CD4-positive, alpha-beta memory T cell (primary cell): ENCODE results near the gene ELOVL1. TPM values are rescaled to one million over a fixed set of nuclear protein-coding genes. Genes with fewer than 3 reads are reported as not detected.

ENCODE experiments used
- CTCF ChIA-PET: fragments of 350-600 bp; sonication (Branson Sonifier 250); formaldehyde crosslinking; loops from one replicate; lab custom pipeline; 2021; ENCODE audit warnings: inconsistent platforms; ENCODE audit not compliant: partially characterized antibody; lab: Charles Lee
- POLR2A ChIA-PET: fragments of 350-600 bp; sonication (Branson Sonifier 250); formaldehyde crosslinking; loops from one replicate; lab custom pipeline; 2021; ENCODE audit not compliant: partially characterized antibody; lab: Charles Lee
- DNase-seq, 5 donors: peaks; one replicate each; pipeline versions ENCODE4 v3.0.0 to v3.0.0-alpha.2; 2020 to 2022; ENCODE audit warnings: mixed read lengths in 1 of 5
- H3K27ac ChIP-seq: one replicate; pipeline ENCODE4 v1.7.0; 2013; ENCODE audit warnings: low read depth, low read length
- H3K27me3 ChIP-seq: 2 replicates; pipeline ENCODE4 v1.7.0; 2013; ENCODE audit warnings: mild to moderate bottlenecking, low read length, moderate library complexity; ENCODE audit not compliant: insufficient read depth
- H3K36me3 ChIP-seq: 2 replicates; pipeline ENCODE4 v1.7.0; 2013; ENCODE audit warnings: mild to moderate bottlenecking, low read length, moderate library complexity; ENCODE audit not compliant: insufficient read depth
- H3K4me1 ChIP-seq: 2 replicates; pipeline ENCODE4 v1.7.0; 2013; ENCODE audit warnings: mild to moderate bottlenecking, low read length, moderate library complexity; ENCODE audit not compliant: insufficient read depth
- H3K4me3 ChIP-seq, 2 donors: one replicate each; pipeline ENCODE4 v1.7.0; 2013; ENCODE audit warnings: low read length in 2 of 2, mild to moderate bottlenecking in 1 of 2
- H3K9me3 ChIP-seq, 2 donors: one replicate each; pipeline ENCODE4 v1.7.0; 2013; ENCODE audit warnings: low read length in 2 of 2, control low read depth in 1 of 2; ENCODE audit not compliant: control insufficient read depth in 1 of 2
- H3K27ac Mint-ChIP-seq, 7 donors: one replicate each; pipeline ENCODE4 v1.8.0; 2020 to 2021; ENCODE audit warnings: mixed read lengths in 7 of 7, mild to moderate bottlenecking in 6 of 7, inconsistent platforms in 3 of 7, moderate library complexity in 3 of 7
- H3K27me3 Mint-ChIP-seq, 2 donors: one replicate each; pipeline ENCODE4 v1.8.0; 2020 to 2021; ENCODE audit warnings: mixed read lengths in 2 of 2
- H3K36me3 Mint-ChIP-seq, 2 donors: one replicate each; pipeline ENCODE4 v1.8.0; 2020 to 2021; ENCODE audit warnings: mixed read lengths in 2 of 2, inconsistent platforms in 1 of 2, mild to moderate bottlenecking in 1 of 2
- H3K4me1 Mint-ChIP-seq, 4 donors: one replicate each; pipeline ENCODE4 v1.8.0; 2020 to 2021; ENCODE audit warnings: mixed read lengths in 4 of 4, mild to moderate bottlenecking in 1 of 4
- H3K4me3 Mint-ChIP-seq, 8 donors: one replicate each; pipeline ENCODE4 v1.8.0; 2020 to 2021; ENCODE audit warnings: mixed read lengths in 8 of 8, mild to moderate bottlenecking in 7 of 8, moderate library complexity in 6 of 8, inconsistent platforms in 3 of 8
- H3K9me3 Mint-ChIP-seq, 8 donors: one replicate each; pipeline ENCODE4 v1.8.0; 2020 to 2021; ENCODE audit warnings: mixed read lengths in 8 of 8, mild to moderate bottlenecking in 5 of 8, inconsistent platforms in 3 of 8, moderate library complexity in 1 of 8
- intact Hi-C: fragments of 100-400 bp; cut with micrococcal nuclease; formaldehyde crosslinking; loops from one replicate; pipeline ENCODE4 v1.15.1; 2023
- polyA plus RNA-seq, 2 donors: library from polyadenylated mRNA; unstranded; fragments of 300-500 nt; fragmentation: Illumina TruSeq; gene quantifications; one replicate each; pipeline ENCODE4 v1.2.3, GENCODE V29; 2021
- total RNA-seq, 2 experiments: library from RNA; stranded (reverse); gene quantifications; one replicate each; pipeline ENCODE4 v1.2.3, GENCODE V29; 2021

The ELOVL1 gene
- total and polyA plus RNA-seq, 4 experiments from 2014 or later: 45.3 to 99.3 (median 66.2) TPM

DNA sequence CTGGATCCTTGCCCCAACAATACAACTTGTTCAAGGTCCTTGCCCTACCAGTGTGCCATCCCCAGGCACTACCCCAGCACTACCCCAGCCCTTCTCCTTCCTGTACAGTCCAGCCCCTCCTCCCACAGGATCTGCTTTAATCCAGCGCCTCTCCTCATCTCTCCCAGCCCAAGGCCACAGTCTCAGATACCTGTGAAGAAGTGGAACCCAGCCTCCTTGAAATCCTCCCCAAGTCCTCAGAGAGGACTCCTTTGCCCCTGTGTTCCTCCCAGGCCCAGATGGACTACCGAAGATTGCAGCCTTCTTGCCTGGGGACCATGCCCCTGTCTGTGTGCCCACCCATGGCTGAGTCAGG, 15.5 kb downstream of the ELOVL1 start:
- POLR2A ChIA-PET: no interaction called here
- H3K9me3 Mint-ChIP-seq: no peaks in the 10 kb centered on the region
- H3K4me3 Mint-ChIP-seq: no peak overlapping the region
- H3K27me3 ChIP-seq: no peaks in the 10 kb centered on the region
- intact Hi-C loops: no loop called here
- H3K4me1 Mint-ChIP-seq: peaks cover 5 to 15% (median 11%) of the 10 kb centered on the region in 4 donors
- no peak overlapping the region for H3K4me3 ChIP-seq
- H3K9me3 ChIP-seq: no peaks in the 10 kb centered on the region
- H3K27ac ChIP-seq: no peak overlapping the region
- peak overlapping the region; percentile 38 to 92 (median 68) for H3K27ac Mint-ChIP-seq
- DNase-seq: no peak
- H3K36me3 Mint-ChIP-seq: peaks cover 0 to 3% of the 10 kb centered on the region in 2 donors
- H3K4me1 ChIP-seq: peaks cover 5% of the 10 kb centered on the region
- no peaks in the 10 kb centered on the region for H3K36me3 ChIP-seq
- CTCF ChIA-PET: interaction anchor here (1.3 kb wide), 1 partner anchor 12 kb away, joined by 3 read pairs; no protein-coding TSS in a partner anchor
- H3K27me3 Mint-ChIP-seq: no peaks in the 10 kb centered on the region

GRCh38 chr1:43351421-43352350, 16.1 kb downstream of the ELOVL1 start:
- Histone ChIP-seq H3K27ac (no peak overlapping the region), H3K4me3 (no peak overlapping the region), H3K4me1 (peaks cover 5% of the 10 kb centered on the region), H3K9me3 (no peaks in the 10 kb centered on the region), H3K27me3 (no peaks in the 10 kb centered on the region), H3K36me3 (no peaks in the 10 kb centered on the region)
- Mint-ChIP-seq H3K4me1 (peaks cover 5 to 11% (median 11%) of the 10 kb centered on the region in 4 donors), H3K27me3 (no peaks in the 10 kb centered on the region), H3K27ac (peak overlapping the region; percentile 32 to 92 (median 68)), H3K4me3 (no peak overlapping the region), H3K36me3 (peaks cover 0 to 3% of the 10 kb centered on the region in 2 donors), H3K9me3 (no peaks in the 10 kb centered on the region)
- intact Hi-C loops: no loop called here
- POLR2A ChIA-PET: no interaction called here
- CTCF ChIA-PET: no interaction called here
- DNase-seq: no peak

GRCh38 chr1:43350976-43351375, 16.8 kb downstream of the ELOVL1 start:
- POLR2A ChIA-PET: no interaction called here
- Histone ChIP-seq H3K9me3 (no peaks in the 10 kb centered on the region), H3K4me3 (no peak overlapping the region), H3K27me3 (no peaks in the 10 kb centered on the region), H3K4me1 (peaks cover 5% of the 10 kb centered on the region), H3K27ac (no peak overlapping the region), H3K36me3 (no peaks in the 10 kb centered on the region)
- DNase-seq: no peak
- Mint-ChIP-seq H3K27ac (peak overlapping the region in 6 of 7 donors; percentile 18 to 93 (median 76)), H3K36me3 (peaks cover 0 to 3% of the 10 kb centered on the region in 2 donors), H3K4me1 (peaks cover 5 to 11% (median 11%) of the 10 kb centered on the region in 4 donors), H3K9me3 (no peaks in the 10 kb centered on the region), H3K27me3 (no peaks in the 10 kb centered on the region), H3K4me3 (no peak overlapping the region)
- intact Hi-C loops: no loop called here
- CTCF ChIA-PET: no interaction called here

GRCh38 chr1:43349594-43350306, 18.1 kb downstream of the ELOVL1 start:
- Mint-ChIP-seq H3K4me1 (peaks cover 5 to 11% (median 11%) of the 10 kb centered on the region in 4 donors), H3K27me3 (no peaks in the 10 kb centered on the region), H3K27ac (peak overlapping the region; percentile 81 to 99 (median 93)), H3K4me3 (peak overlapping the region; percentile 61 to 89 (median 84)), H3K9me3 (no peaks in the 10 kb centered on the region), H3K36me3 (peaks cover 0 to 3% of the 10 kb centered on the region in 2 donors)
- no peaks in the 10 kb centered on the region for H3K9me3 ChIP-seq
- H3K27me3 ChIP-seq: no peaks in the 10 kb centered on the region
- no peaks in the 10 kb centered on the region for H3K36me3 ChIP-seq
- POLR2A ChIA-PET: interaction anchor here (0.5 to 1.2 kb wide), 2 partner anchors 14 to 583 kb away, joined by 3 to 4 read pairs; partner anchors contain the start of genes C1orf50 and P3H1
- H3K27ac ChIP-seq: peak overlapping the region; percentile 49
- H3K4me1 ChIP-seq: peaks cover 5% of the 10 kb centered on the region
- intact Hi-C loops: loop anchor here (1.0 kb wide), 2 partner anchors 9 to 19 kb away; partner anchors contain the start of genes CDC20 and ELOVL1
- peak overlapping the region in 1 of 2 donors; percentile 5 for H3K4me3 ChIP-seq
- CTCF ChIA-PET: no interaction called here
- DNase-seq: no peak

GRCh38 chr1:43348809-43349593, 18.8 kb downstream of the ELOVL1 start:
- Histone ChIP-seq H3K4me3 (peak overlapping the region in 1 of 2 donors; percentile 36), H3K4me1 (peaks cover 5% of the 10 kb centered on the region), H3K9me3 (no peaks in the 10 kb centered on the region), H3K36me3 (no peaks in the 10 kb centered on the region), H3K27ac (peak overlapping the region; percentile 49), H3K27me3 (no peaks in the 10 kb centered on the region)
- H3K9me3 Mint-ChIP-seq: no peaks in the 10 kb centered on the region
- POLR2A ChIA-PET: interaction anchor here (1.0 to 2.3 kb wide), 4 partner anchors 9 to 582 kb away, joined by 3 to 10 read pairs (median 4); partner anchors contain the start of genes C1orf50, CDC20, ELOVL1 and HYI
- H3K4me3 Mint-ChIP-seq: peak overlapping the region; percentile 61 to 89 (median 84)
- intact Hi-C loops: loop anchor here (1.0 kb wide), 2 partner anchors 9 to 19 kb away; partner anchors contain the start of genes CDC20 and ELOVL1
- peak; percentile 61 to 86 (median 77) for DNase-seq
- no peaks in the 10 kb centered on the region for H3K36me3 Mint-ChIP-seq
- peaks cover 3 to 11% (median 11%) of the 10 kb centered on the region in 4 donors for H3K4me1 Mint-ChIP-seq
- CTCF ChIA-PET: no interaction called here
- peak overlapping the region; percentile 81 to 99 (median 93) for H3K27ac Mint-ChIP-seq
- H3K27me3 Mint-ChIP-seq: peaks cover 0 to 2% of the 10 kb centered on the region in 2 donors

DNA sequence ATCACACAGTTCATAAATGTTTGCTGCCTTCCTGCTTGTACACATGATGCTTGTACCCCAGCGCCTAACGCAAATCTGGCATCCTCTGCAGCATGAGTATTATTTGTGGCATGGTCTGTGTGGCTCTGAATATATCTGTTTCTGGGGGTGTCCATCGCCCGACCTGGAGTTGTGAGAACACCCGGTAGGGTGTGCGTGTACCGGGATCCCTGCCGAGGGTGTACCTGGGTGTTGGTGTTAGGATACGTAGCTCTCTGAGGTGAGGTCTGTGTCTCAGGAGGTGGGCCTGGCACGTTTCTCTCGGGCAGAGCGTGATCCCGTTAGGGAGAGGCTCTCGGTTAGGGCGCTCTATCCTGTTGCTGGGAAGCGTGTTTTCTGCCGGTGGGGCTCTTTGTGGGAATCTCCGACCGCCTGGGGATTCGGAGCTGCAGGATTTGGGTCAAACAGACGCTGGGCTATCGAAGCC, 19.4 kb downstream of the ELOVL1 start:
- peaks cover 5% of the 10 kb centered on the region for H3K4me1 ChIP-seq
- Mint-ChIP-seq H3K36me3 (no peaks in the 10 kb centered on the region), H3K9me3 (no peaks in the 10 kb centered on the region), H3K27me3 (peaks cover 0 to 2% of the 10 kb centered on the region in 2 donors), H3K27ac (peak overlapping the region in 4 of 7 donors; percentile 3 to 66 (median 46)), H3K4me3 (peak overlapping the region in 6 of 8 donors; percentile 11 to 88 (median 57)), H3K4me1 (peaks cover 2 to 11% (median 11%) of the 10 kb centered on the region in 4 donors)
- ChIA-PET CTCF (no interaction called here), POLR2A (interaction anchor here (1.0 to 2.3 kb wide), 3 partner anchors 10 to 106 kb away, joined by 3 to 10 read pairs (median 5); partner anchors contain the start of genes CDC20, ELOVL1 and HYI)
- no peaks in the 10 kb centered on the region for H3K36me3 ChIP-seq
- no peaks in the 10 kb centered on the region for H3K9me3 ChIP-seq
- H3K4me3 ChIP-seq: peak overlapping the region in 1 of 2 donors; percentile 36
- H3K27ac ChIP-seq: peak overlapping the region; percentile 49
- no peak for DNase-seq
- H3K27me3 ChIP-seq: no peaks in the 10 kb centered on the region
- intact Hi-C loops: no loop called here
